Uterus (tissue), 2 donors: Measurements from ENCODE around the gene RIIAD1.

Source experiments
- POLR2A ChIP-seq, 2 donors: fragments of 450-650 bp; IDR thresholded peaks; one replicate each; pipeline ENCODE4 v1.6.1; 2016; ENCODE audit warnings: antibody characterized with exemption in 2 of 2, mild to moderate bottlenecking in 1 of 2, moderate library complexity in 1 of 2
- TF ChIP-seq, protein P1 (sequence below), 4 experiments: fragments of 200-600 bp in 2 of 4; fragments of 450-650 bp in 2 of 4; sonication (generic) in 2 of 4; IDR thresholded peaks; one replicate each; pipeline ENCODE4 v1.5.1; 2016 to 2019; ENCODE audit warnings: antibody characterized with exemption in 4 of 4, mild to moderate bottlenecking in 2 of 4, moderate library complexity in 1 of 4

DNA sequence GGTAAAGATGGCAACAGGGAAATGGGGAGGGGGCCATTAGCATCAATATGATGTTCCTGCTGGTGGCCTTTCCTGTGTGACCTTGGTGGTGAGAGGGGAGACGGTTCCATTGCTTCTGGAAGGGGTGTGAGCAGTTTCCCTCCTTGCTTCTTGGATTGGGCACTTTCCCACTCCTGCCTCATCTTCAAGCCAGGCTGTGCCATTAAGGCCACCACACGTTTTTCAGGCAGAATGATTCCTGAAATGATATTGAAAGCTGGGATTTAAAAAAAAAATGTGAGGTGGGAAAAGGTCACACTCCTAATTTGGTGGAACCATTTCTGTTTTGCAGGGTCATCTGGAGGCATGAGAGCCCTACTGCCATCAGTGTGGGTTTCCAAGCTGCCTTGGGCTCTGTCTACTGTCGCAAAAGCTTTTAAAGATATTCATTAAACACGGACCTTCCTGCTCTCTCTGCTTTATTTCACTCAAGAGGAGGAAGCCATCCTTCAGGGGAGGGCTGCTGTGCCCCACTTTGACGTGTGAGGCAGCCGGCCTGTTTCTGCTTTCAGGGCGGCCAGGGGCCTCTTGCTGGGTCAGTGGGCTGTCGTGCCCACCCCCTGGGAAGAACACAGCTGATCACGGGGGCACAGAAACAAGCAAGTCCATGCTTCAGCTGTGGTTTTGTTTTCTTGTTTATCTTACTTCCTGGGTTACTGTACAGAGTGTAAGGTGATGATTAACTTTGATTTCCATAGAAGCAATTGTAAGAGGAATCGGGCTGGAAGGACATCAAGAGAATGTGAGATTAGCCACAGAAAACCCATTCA lies 8.0 kb downstream of the RIIAD1 start:
- TF ChIP-seq, protein P1, sequence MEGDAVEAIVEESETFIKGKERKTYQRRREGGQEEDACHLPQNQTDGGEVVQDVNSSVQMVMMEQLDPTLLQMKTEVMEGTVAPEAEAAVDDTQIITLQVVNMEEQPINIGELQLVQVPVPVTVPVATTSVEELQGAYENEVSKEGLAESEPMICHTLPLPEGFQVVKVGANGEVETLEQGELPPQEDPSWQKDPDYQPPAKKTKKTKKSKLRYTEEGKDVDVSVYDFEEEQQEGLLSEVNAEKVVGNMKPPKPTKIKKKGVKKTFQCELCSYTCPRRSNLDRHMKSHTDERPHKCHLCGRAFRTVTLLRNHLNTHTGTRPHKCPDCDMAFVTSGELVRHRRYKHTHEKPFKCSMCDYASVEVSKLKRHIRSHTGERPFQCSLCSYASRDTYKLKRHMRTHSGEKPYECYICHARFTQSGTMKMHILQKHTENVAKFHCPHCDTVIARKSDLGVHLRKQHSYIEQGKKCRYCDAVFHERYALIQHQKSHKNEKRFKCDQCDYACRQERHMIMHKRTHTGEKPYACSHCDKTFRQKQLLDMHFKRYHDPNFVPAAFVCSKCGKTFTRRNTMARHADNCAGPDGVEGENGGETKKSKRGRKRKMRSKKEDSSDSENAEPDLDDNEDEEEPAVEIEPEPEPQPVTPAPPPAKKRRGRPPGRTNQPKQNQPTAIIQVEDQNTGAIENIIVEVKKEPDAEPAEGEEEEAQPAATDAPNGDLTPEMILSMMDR (IDR thresholded peaks at IDR 0.05), result no peak
- no peak for TF ChIP-seq POLR2A (IDR thresholded peaks at IDR 0.05)
